Measurements from ENCODE around the gene SLC25A21.
"Not testable (repeated sequence)": the region's sequence is repeated elsewhere in the genome, so short reads cannot be mapped to it uniquely, and the experiment has no call there.

SLC25A21 gene

GRCh38 chr14:36986407-36986806 lies 186.0 kb downstream of the SLC25A21 start:
- no peak for DNase-seq (ENCODE audit: low spot score)

GRCh38 chr14:36981832-36982529 lies 190.4 kb downstream of the SLC25A21 start:
- DNase-seq (ENCODE audit: low spot score), result no peak

DNA sequence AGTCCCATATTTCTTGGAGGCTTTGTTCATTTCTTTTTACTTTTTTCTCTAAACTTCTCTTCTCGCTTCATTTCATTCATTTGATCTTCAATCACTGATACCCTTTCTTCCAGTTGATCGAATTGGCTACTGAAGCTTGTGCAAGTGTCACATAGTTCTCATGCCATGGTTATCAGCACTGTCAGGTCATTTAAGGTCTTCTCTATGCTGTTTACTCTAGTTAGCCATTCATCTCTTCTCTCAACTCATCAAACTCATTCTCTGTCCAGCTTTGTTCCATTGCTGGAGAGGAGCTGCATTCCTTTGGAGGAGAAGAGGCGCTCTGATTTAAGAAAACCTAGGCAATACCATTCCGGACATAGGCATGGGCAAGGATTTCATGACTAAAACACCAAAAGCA lies 192.0 kb downstream of the SLC25A21 start:
- DNase-seq (ENCODE audit: low spot score), result not testable (repeated sequence)

DNA sequence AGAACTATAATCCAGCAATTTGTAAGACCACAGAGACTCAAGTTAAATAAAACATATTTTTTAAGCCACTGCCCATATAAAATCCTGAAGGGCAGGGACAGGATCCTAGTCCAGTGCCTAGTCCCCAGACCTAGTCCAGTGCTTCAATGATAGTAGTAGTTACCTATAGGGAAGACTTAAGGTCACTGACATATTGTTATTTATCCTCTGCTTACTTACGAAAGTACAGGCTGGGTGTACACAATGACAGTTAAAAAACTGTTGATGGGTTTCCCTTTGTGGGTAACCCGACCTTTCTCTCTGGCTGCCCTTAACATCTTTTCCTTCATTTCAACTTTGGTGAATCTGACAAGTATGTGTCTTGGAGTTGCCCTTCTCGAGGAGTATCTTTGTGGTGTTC lies 192.5 kb downstream of the SLC25A21 start:
- DNase-seq (ENCODE audit: low spot score), result no peak

DNA sequence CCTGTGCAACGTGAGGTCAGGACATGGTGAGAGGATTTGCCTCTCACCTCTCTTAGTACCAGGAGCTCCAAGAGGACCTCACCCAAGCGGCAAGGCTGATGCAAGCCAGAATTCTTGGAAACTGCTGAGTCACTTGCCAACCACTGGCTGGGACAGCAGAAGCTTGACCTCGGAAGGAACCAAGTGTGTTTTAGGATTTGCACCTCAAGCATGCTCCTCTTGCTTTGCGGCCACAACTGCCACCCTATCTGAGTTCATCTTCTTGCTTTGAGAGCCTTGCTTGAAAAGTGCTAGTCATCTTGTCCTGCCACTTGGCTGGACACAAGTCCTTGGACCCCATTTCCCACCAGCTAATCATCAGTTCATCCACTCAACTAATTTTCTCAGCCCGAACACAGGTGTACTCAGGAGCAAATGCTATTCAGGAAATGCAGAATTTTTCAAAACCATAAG lies 195.8 kb downstream of the SLC25A21 start:
- no peak for DNase-seq (ENCODE audit: low spot score)

GRCh38 chr14:36975834-36976233 lies 196.6 kb downstream of the SLC25A21 start:
- DNase-seq (ENCODE audit: low spot score), result no peak

DNA sequence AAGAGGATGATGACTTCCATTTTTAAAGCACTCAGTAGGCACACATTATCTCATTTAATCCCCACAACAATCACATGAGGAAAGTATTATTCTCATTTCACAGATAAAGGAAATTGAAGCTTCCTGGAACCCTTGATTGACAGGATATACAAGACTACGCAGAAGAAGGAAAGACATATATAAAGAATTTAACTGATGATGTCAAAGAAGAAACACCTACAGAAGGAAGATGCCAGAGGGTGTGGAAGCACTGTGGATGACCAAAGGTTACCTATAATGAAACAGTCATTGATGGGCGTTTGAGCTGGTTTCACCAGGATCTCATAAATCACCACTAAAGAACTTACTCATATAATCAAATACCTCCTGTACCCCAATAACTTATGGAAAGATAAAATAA lies 197.4 kb downstream of the SLC25A21 start:
- no peak for DNase-seq (ENCODE audit: low spot score)

DNA sequence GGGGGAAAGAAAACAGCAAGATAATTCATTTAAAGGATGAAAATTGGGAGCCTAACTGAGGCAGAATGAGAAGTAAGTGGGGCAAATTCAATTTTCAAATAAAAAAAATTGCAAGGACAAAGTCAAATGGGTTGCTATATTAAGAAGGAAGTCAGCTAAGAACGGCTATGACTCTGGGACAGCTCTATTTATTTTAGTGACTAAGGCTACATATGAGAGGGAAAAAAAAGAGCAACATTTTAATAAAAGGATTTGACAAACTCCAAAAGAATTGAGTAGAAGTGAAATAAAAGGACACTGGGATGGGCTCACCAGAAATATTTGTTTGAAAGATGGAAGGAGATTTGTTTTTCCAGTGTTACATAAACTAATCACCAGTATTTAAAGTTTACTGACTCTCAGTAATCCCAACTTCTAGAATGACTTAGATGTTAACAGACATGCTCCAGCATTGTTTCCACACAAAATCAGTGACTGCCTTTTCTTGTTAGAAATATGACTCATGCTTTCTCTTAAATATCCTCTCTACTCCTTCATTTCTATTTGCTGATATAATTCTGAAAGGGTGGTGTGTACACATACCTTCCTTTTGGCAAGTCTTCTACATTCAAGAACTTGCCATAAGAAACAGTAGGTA lies 198.5 kb downstream of the SLC25A21 start:
- no peak for DNase-seq (ENCODE audit: low spot score)

GRCh38 chr14:36971263-36971855 lies 201.0 kb downstream of the SLC25A21 start:
- DNase-seq (ENCODE audit: low spot score), result no peak

- DNase-seq (ENCODE audit: low spot score), result no peak
Observed at GRCh38 chr14:36967892-36968555, 204.4 kb downstream of the SLC25A21 start.

DNA sequence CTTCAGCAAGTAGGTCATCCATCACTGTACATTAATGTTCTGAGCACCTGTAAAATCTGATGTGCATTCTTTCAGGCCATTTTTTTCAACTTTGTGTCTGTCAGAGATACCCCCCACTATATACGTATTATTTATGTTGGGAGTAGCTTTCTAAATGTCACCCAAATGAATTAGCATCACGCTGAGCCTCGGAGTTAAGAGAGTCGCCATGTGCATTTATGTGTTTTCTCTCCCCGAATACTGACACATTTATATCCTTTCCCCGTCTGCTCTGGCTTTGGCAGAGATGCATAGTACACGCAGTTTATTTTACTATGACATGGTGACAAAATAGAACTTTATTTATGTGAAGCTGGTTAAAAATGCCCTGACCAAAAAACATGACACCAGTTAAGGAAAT lies 216.4 kb downstream of the SLC25A21 start:
- no peak for DNase-seq (ENCODE audit: low spot score)

- DNase-seq (ENCODE audit: low spot score), result no peak
Observed at GRCh38 chr14:36955376-36955775, 217.0 kb downstream of the SLC25A21 start.

- DNase-seq (ENCODE audit: low spot score), result no peak
Observed at GRCh38 chr14:36952689-36953088, 219.7 kb downstream of the SLC25A21 start.

DNA sequence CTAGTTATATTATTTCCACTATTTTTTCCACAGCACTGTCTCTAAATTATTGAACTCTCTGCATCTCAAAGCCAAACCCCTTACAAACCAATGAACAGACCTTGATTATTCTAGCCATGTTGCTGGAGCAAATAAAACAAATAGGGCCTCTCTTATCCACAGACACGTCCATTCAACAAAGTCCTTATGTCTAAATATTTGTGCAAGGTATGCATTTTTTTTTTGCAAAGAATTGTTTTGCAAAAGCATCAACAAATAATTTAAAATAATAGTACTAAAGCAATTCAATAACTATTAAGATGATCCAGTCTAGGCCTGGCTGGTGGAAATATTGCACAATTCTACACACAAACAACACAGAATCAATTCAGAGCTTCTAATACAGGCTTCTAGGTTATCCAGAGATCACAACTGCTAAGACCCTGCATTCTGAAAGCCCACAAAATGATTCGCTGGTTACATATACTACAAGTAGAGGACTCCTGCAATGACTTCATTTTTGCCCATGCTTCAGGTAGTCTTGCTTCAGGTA lies 221.0 kb downstream of the SLC25A21 start:
- no peak for DNase-seq (ENCODE audit: low spot score)

DNA sequence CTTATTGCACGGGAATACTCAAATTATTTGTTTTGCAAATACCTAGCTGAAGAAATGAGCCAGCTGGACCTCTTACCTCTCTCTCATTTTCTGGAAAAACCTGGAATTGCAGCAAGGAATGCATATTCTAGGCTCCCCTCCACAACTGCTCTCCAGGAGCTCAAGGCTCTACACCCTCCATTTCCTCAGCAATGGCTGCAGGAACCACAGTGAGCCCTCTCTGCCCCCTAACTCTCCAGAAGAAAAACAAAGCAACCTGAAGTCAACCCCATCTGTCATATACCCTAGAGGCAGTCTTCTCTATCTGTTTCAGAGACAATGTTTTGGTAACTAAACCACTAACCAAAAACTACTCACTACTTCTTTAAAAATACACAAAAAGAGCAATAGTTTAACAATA lies 221.6 kb downstream of the SLC25A21 start:
- DNase-seq (ENCODE audit: low spot score), result no peak

DNA sequence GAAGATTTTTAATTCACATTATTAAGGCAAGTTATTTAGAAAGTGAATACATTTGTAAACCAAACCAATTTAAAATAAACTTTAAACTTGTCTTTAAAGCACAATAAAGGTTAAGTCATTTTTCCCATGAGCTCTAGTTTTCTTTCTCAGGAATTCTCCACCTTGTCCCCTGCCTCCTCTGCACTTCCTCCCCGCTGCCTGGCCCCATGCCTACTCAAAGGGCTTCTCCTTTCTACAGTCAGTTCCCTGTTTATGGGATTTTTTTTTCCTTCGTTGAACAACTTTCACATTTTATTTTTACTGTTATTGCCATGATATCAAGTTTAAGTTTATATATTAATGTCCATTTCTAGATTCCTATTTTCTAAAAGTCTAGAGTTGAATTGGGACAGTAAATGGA lies 223.0 kb downstream of the SLC25A21 start:
- no peak for DNase-seq (ENCODE audit: low spot score)

GRCh38 chr14:36948157-36948859 lies 224.1 kb downstream of the SLC25A21 start:
- no peak for DNase-seq (ENCODE audit: low spot score)

DNA sequence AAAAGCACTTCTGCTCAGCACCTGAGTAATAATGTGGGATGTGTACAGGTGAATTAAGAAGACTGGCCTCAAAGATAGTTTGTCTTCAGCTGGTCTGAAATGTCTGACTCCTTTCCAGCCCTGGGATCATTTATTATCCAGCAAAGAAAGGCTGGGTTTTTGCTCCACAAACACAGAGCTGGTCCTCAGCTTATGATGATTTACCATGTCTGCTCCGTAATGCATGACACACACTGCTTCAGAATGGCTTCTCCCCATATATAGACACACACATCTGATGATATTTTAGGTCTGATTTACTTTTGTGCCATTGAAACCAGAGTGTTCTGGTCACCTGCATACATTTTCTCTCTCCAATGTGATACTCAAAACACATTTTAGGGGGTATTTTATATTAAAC lies 225.0 kb downstream of the SLC25A21 start:
- no peak for DNase-seq (ENCODE audit: low spot score)

DNA sequence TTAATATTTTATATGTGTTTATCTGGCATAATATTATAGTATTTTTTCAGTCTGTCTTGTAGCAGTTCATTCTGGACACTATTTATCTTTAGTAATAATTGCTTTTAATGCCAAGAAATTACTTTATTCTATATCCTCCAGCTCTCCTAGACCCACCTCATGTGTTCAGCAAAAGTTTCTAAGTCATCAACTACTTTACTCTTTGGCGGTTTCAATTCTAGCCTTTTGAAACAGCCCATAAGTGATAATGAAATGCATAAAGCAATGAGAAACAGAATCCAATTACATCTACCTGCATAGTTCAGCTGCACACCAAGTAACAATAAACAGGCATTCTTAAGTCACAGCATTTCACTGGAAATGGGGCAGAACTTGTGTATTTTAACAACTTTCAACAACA lies 225.5 kb downstream of the SLC25A21 start:
- DNase-seq (ENCODE audit: low spot score), result no peak

GRCh38 chr14:36944307-36945010 lies 227.9 kb downstream of the SLC25A21 start:
- no peak for DNase-seq (ENCODE audit: low spot score)

GRCh38 chr14:36942522-36943245 lies 229.7 kb downstream of the SLC25A21 start:
- no peak for DNase-seq (ENCODE audit: low spot score)

Measured in activated CD4-positive, alpha-beta T cell treated with anti-CD3 and anti-CD28 coated beads, Interleukin-2, Interleukin-4, amounts not matched to agents 100 ng/mL and 50 ng/mL, durations not matched to agents 16 hours and 8 hours (primary cell).